HEK293 (cell line): ENCODE data around the gene CRIM1.

Experiments used
- CTCF ChIA-PET: fragments of 350-600 bp; formaldehyde crosslinking; extraction: SDS; loops from one replicate; lab custom pipeline; 2021; ENCODE audit warnings: antibody characterized with exemption; lab: Yijun Ruan, JAX
- POLR2A ChIA-PET: fragments of 300-600 bp; formaldehyde crosslinking; extraction: SDS; loops from one replicate; lab custom pipeline; 2020; ENCODE audit warnings: antibody characterized with exemption, inconsistent platforms; lab: Yijun Ruan, JAX
- H3K27ac ChIP-seq: fragments of 200-500 bp; sonication (Bioruptor generic); 2 replicates; pipeline ENCODE4 v1.5.1; 2014; ENCODE audit warnings: low read depth, low read length, control low read depth, inconsistent platforms; ENCODE audit errors: extremely low read depth
- H3K36me3 ChIP-seq, 2 experiments: fragments of 200-500 bp in 1 of 2; sonication (Bioruptor generic) in 1 of 2; 1 replicate in 1 of 2; 2 replicates in 1 of 2; pipeline ENCODE4 v1.5.1; 2014 to 2017; ENCODE audit warnings: inconsistent platforms in 2 of 2, low read length in 2 of 2; ENCODE audit not compliant: control insufficient read depth in 2 of 2, insufficient read depth in 1 of 2
- H3K4me1 ChIP-seq: fragments of 200-500 bp; sonication (Bioruptor generic); 2 replicates; pipeline ENCODE4 v1.5.1; 2014; ENCODE audit warnings: mild to moderate bottlenecking, low read length, inconsistent platforms; ENCODE audit not compliant: control insufficient read depth, insufficient read depth
- H3K4me3 ChIP-seq: 2 replicates; pipeline ENCODE4 v1.5.1; 2011; ENCODE audit warnings: low read depth, mild to moderate bottlenecking, control low read depth, low read length, moderate library complexity
- H3K9me3 ChIP-seq: fragments of 200-500 bp; sonication (Bioruptor generic); 2 replicates; pipeline ENCODE4 v1.5.1; 2014; ENCODE audit warnings: low read depth, low read length, inconsistent platforms; ENCODE audit not compliant: control insufficient read depth, insufficient read depth
- GLI2 ChIP-seq: fragments of 450-650 bp; formaldehyde crosslinking; IDR thresholded peaks from 2 replicates; pipeline ENCODE4; 2017; ENCODE audit warnings: missing biosample characterization, missing genetic modification characterization, low read depth, borderline replicate concordance
- MZF1 ChIP-seq: fragments of 450-650 bp; formaldehyde crosslinking; IDR thresholded peaks from 2 replicates; pipeline ENCODE4 v1.5.1; 2017; ENCODE audit warnings: missing biosample characterization, missing genetic modification characterization, borderline replicate concordance
- SCRT2 ChIP-seq: fragments of 450-650 bp; formaldehyde crosslinking; IDR thresholded peaks from 2 replicates; pipeline ENCODE4 v1.5.1; 2016; ENCODE audit warnings: missing biosample characterization, missing genetic modification characterization
- YY1 ChIP-seq: fragments of 450-650 bp; formaldehyde crosslinking; IDR thresholded peaks from 2 replicates; pipeline ENCODE4 v1.5.1; 2018; ENCODE audit warnings: missing biosample characterization, missing genetic modification characterization
- ZBTB8A ChIP-seq: fragments of 450-650 bp; formaldehyde crosslinking; IDR thresholded peaks from 2 replicates; pipeline ENCODE4 v1.5.1; 2016; ENCODE audit warnings: missing biosample characterization, missing genetic modification characterization
- ZNF112 ChIP-seq: fragments of 450-650 bp; formaldehyde crosslinking; IDR thresholded peaks from 2 replicates; pipeline ENCODE4 v1.5.0; 2017; ENCODE audit warnings: missing biosample characterization, missing genetic modification characterization
- ZNF121 ChIP-seq: fragments of 450-650 bp; formaldehyde crosslinking; IDR thresholded peaks from 2 replicates; pipeline ENCODE4 v1.5.1; 2016; ENCODE audit warnings: missing biosample characterization, missing genetic modification characterization
- ZNF155 ChIP-seq: fragments of 450-650 bp; formaldehyde crosslinking; IDR thresholded peaks from 2 replicates; pipeline ENCODE4 v1.5.1; 2016; ENCODE audit warnings: missing biosample characterization, missing genetic modification characterization
- ZNF157 ChIP-seq: fragments of 450-650 bp; formaldehyde crosslinking; IDR thresholded peaks from 2 replicates; pipeline ENCODE4 v1.5.1; 2016; ENCODE audit warnings: missing biosample characterization, missing genetic modification characterization
- ZNF16 ChIP-seq: fragments of 450-650 bp; formaldehyde crosslinking; IDR thresholded peaks from 2 replicates; pipeline ENCODE4 v1.5.1; 2016; ENCODE audit warnings: low read depth, missing biosample characterization, missing genetic modification characterization
- ZNF174 ChIP-seq: fragments of 450-650 bp; formaldehyde crosslinking; IDR thresholded peaks from 2 replicates; pipeline ENCODE4 v1.5.0; 2017; ENCODE audit warnings: missing biosample characterization, mild to moderate bottlenecking, missing genetic modification characterization
- ZNF184 ChIP-seq: fragments of 450-650 bp; IDR thresholded peaks from 2 replicates; pipeline ENCODE4 v1.5.1; 2018; ENCODE audit warnings: missing biosample characterization, mild to moderate bottlenecking, missing genetic modification characterization
- ZNF223 ChIP-seq: fragments of 450-650 bp; formaldehyde crosslinking; IDR thresholded peaks from 2 replicates; pipeline ENCODE4 v1.5.1; 2016; ENCODE audit warnings: missing biosample characterization, missing genetic modification characterization
- ZNF311 ChIP-seq: fragments of 450-650 bp; formaldehyde crosslinking; IDR thresholded peaks from 2 replicates; pipeline ENCODE4 v1.5.1; 2017; ENCODE audit warnings: missing biosample characterization, missing genetic modification characterization, borderline replicate concordance
- ZNF394 ChIP-seq: fragments of 450-650 bp; formaldehyde crosslinking; IDR thresholded peaks from 2 replicates; pipeline ENCODE4 v1.5.1; 2016; ENCODE audit warnings: missing biosample characterization, missing genetic modification characterization, mild to moderate bottlenecking, moderate library complexity, borderline replicate concordance
- ZNF426 ChIP-seq: fragments of 450-650 bp; formaldehyde crosslinking; IDR thresholded peaks from 2 replicates; pipeline ENCODE4 v1.5.1; 2017; ENCODE audit warnings: missing biosample characterization, missing genetic modification characterization, mild to moderate bottlenecking, inconsistent platforms, moderate library complexity
- ZNF585B ChIP-seq: fragments of 450-650 bp; formaldehyde crosslinking; IDR thresholded peaks from 2 replicates; pipeline ENCODE4 v1.5.1; 2016; ENCODE audit warnings: missing biosample characterization, missing genetic modification characterization
- ZNF623 ChIP-seq: fragments of 450-650 bp; formaldehyde crosslinking; IDR thresholded peaks from 2 replicates; pipeline ENCODE4 v1.5.1; 2016; ENCODE audit warnings: missing biosample characterization, missing genetic modification characterization
- ZNF776 ChIP-seq: fragments of 450-650 bp; formaldehyde crosslinking; IDR thresholded peaks from 2 replicates; pipeline ENCODE4 v1.5.0; 2017; ENCODE audit warnings: missing biosample characterization, missing genetic modification characterization, borderline replicate concordance
- ZSCAN30 ChIP-seq: fragments of 450-650 bp; IDR thresholded peaks from 2 replicates; pipeline ENCODE4 v1.5.1; 2018; ENCODE audit warnings: missing biosample characterization, mild to moderate bottlenecking, missing genetic modification characterization, moderate library complexity
- TF ChIP-seq, protein P1 (sequence below): fragments of 450-650 bp; formaldehyde crosslinking; IDR thresholded peaks from 2 replicates; pipeline ENCODE4 v1.5.1; 2016; ENCODE audit warnings: missing biosample characterization, missing genetic modification characterization
- TF ChIP-seq, protein P2 (sequence below): fragments of 450-650 bp; formaldehyde crosslinking; IDR thresholded peaks from 2 replicates; pipeline ENCODE4 v1.5.1; 2017; ENCODE audit warnings: missing biosample characterization, mild to moderate bottlenecking, missing genetic modification characterization, moderate library complexity

The CRIM1 gene

DNA sequence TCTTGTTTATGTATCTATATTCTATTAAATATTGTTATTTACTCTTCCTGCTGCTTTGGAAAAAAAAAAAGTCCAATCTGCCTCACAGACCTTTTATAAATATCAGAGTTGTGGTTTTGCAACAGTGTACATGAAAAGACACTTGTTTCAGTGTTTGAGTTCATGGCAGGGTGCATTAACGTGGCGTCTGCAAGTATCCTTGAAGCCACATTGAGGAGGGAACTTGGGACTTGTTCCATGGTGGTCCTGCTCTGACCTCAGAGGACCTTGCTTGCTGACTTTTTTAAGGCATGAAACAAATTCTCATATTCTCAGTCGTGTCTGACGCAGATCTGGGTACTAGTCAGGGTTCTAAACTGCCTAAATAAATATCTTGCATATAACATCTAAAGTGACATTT lies 55.1 kb downstream of the CRIM1 start:
- peaks cover 37% of the 10 kb centered on the region for H3K4me1 ChIP-seq
- H3K36me3 ChIP-seq, result no peaks in the 10 kb centered on the region
- no peaks in the 10 kb centered on the region for H3K9me3 ChIP-seq
- no peak overlapping the region; the same call in 1 of the 2 replicates for H3K27ac ChIP-seq
- TF ChIP-seq ZNF184 (tag by site-specific recombination), result no peak
- TF ChIP-seq ZNF394 (tag by site-specific recombination), result no peak
- no peak for TF ChIP-seq ZNF426 (tag by site-specific recombination)
- no peak for TF ChIP-seq ZNF157 (tag by site-specific recombination)
- no peak for TF ChIP-seq MZF1 (tag by site-specific recombination)
- no peak for TF ChIP-seq ZNF623 (tag by site-specific recombination)
- TF ChIP-seq, protein P1, sequence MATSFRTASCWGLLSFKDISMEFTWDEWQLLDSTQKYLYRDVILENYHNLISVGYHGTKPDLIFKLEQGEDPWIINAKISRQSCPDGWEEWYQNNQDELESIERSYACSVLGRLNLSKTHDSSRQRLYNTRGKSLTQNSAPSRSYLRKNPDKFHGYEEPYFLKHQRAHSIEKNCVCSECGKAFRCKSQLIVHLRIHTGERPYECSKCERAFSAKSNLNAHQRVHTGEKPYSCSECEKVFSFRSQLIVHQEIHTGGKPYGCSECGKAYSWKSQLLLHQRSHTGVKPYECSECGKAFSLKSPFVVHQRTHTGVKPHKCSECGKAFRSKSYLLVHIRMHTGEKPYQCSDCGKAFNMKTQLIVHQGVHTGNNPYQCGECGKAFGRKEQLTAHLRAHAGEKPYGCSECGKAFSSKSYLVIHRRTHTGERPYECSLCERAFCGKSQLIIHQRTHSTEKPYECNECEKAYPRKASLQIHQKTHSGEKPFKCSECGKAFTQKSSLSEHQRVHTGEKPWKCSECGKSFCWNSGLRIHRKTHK (tag by site-specific recombination), result no peak
- no peak for TF ChIP-seq ZNF311
- no peak for TF ChIP-seq GLI2 (tag by site-specific recombination)
- TF ChIP-seq ZNF121, result no peak
- TF ChIP-seq YY1, result no peak
- TF ChIP-seq ZNF112, result no peak
- no peak for TF ChIP-seq ZSCAN30 (tag by site-specific recombination)
- TF ChIP-seq ZNF16 (tag by site-specific recombination), result no peak
- TF ChIP-seq ZNF223 (tag by site-specific recombination), result no peak
- TF ChIP-seq ZBTB8A (tag by site-specific recombination), result no peak
- TF ChIP-seq ZNF155, result no peak
- TF ChIP-seq ZNF174, result no peak
- TF ChIP-seq, all 188 proteins: peak for 0
- H3K4me3 ChIP-seq, result no peak overlapping the region
- ChIA-PET POLR2A (no interaction called here), CTCF (interaction anchor here (0.7 kb wide), 1 partner anchor 21 kb away, joined by 4 read pairs; no protein-coding TSS in a partner anchor)

DNA sequence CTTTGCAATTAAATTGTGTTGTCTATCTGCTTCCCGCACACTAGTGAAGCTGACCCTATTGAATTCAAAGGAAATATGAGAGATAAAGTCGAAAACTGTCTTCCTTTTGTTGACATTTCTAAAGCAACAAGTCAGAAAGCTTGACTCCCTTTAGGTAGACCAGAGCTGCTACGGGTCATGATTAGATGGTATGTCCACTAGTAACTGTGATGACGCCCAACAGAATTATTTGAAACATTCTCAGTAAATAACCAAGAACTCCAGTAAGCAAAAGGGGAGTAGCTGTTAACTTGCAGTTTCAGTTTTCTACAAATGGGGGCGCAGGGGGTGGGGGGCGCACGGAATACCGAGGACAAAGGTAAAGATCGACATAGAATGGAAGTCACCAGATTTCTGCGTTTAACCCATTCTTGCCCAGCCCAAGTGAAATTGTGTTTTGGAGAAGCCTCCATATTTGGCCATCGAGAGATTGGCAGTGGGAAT lies 56.4 kb downstream of the CRIM1 start:
- Histone ChIP-seq H3K9me3 (no peaks in the 10 kb centered on the region), H3K36me3 (no peaks in the 10 kb centered on the region)
- CTCF ChIA-PET, result interaction anchor here (0.7 to 1.2 kb wide), 3 partner anchors 12 to 725 kb away, joined by 3 to 4 read pairs (median 3); no protein-coding TSS in a partner anchor
- peak; percentile 48; the same call in 1 of the 2 replicates for TF ChIP-seq SCRT2 (tag by site-specific recombination)
- no peak for TF ChIP-seq ZBTB8A (tag by site-specific recombination)
- TF ChIP-seq, protein P2, sequence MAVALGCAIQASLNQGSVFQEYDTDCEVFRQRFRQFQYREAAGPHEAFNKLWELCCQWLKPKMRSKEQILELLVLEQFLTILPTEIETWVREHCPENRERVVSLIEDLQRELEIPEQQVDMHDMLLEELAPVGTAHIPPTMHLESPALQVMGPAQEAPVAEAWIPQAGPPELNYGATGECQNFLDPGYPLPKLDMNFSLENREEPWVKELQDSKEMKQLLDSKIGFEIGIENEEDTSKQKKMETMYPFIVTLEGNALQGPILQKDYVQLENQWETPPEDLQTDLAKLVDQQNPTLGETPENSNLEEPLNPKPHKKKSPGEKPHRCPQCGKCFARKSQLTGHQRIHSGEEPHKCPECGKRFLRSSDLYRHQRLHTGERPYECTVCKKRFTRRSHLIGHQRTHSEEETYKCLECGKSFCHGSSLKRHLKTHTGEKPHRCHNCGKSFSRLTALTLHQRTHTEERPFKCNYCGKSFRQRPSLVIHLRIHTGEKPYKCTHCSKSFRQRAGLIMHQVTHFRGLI, result no peak
- TF ChIP-seq, all 188 proteins: peak for 1
- H3K27ac ChIP-seq, result no peak overlapping the region
- POLR2A ChIA-PET, result interaction anchor here (1.1 kb wide), 1 partner anchor 56 kb away, joined by 4 read pairs; the partner anchor contains the start of gene CRIM1
- H3K4me3 ChIP-seq, result no peak overlapping the region
- peaks cover 33% of the 10 kb centered on the region for H3K4me1 ChIP-seq

DNA sequence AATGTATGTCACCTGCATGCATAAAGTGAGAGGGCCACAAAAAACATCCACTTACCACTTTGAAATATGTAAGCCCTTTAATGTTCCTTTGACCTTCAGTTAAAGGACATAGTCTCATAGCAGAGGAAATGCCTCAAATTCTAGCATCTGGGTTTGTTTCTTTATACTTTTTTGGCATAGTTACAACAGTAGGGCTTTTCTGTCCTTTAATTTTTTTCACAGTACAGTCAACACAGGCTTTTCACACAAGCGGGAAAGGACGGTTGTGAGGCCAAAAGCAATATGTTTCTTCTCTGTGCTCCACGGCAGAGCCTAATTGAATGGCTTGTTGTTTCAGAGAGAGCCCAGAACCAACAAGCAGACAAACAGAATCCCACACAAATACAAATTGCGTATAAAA lies 57.6 kb downstream of the CRIM1 start:
- Histone ChIP-seq H3K4me1 (peaks cover 21% of the 10 kb centered on the region), H3K36me3 (no peaks in the 10 kb centered on the region), H3K4me3 (no peak overlapping the region), H3K27ac (no peak overlapping the region), H3K9me3 (no peaks in the 10 kb centered on the region)
- TF ChIP-seq ZNF776 (tag by site-specific recombination) (no peak), ZNF585B (tag by site-specific recombination) (no peak)
- CTCF ChIA-PET, result interaction anchor here (0.8 kb wide), 1 partner anchor 372 kb away, joined by 4 read pairs; no protein-coding TSS in a partner anchor
- POLR2A ChIA-PET, result no interaction called here
